Kasumi-1 (cell line): Measurements from ENCODE around the gene RPLP2.

Experiments used
- DNase-seq, 2 experiments: peaks; one replicate each; lab custom pipeline; 2025; lab: John Stamatoyannopoulos, UW

Gene RPLP2

GRCh38 chr11:836700-837099, 26.9 kb downstream of the RPLP2 start:
- DNase-seq: no peak

GRCh38 chr11:837189-837989, 27.6 kb downstream of the RPLP2 start:
- no peak for DNase-seq

- DNase-seq: no peak
These were observed 28.2 kb downstream of the RPLP2 start for GRCh38 chr11:837990-838307.

- DNase-seq: peak in 1 of 2 experiments; percentile 21
These were observed 28.9 kb downstream of the RPLP2 start for GRCh38 chr11:838441-839279.

- DNase-seq: no peak
These were observed 29.5 kb downstream of the RPLP2 start for GRCh38 chr11:839280-839623.

- DNase-seq: no peak
These were observed 30.3 kb downstream of the RPLP2 start for GRCh38 chr11:839875-840617.

- DNase-seq: peak; percentile 27 to 35
These were observed 32.2 kb downstream of the RPLP2 start for GRCh38 chr11:841981-842369.

- peak; percentile 82 to 89 for DNase-seq
These were observed 32.7 kb downstream of the RPLP2 start, which contains the start of the genes POLR2L and TSPAN4 for GRCh38 chr11:842370-843002. TSS of gene POLR2L (minus strand) at chr11:842529. CDS start at chr11:842508, 21 bp downstream. TSS of gene TSPAN4 (plus strand) at chr11:842852. CDS start at chr11:850305, 7,453 bp downstream.

- DNase-seq: no peak
These were observed 33.4 kb downstream of the RPLP2 start for GRCh38 chr11:843086-843734.

- DNase-seq: no peak
These were observed 34.3 kb downstream of the RPLP2 start for GRCh38 chr11:843818-844692.

GRCh38 chr11:844693-845644, 35.2 kb downstream of the RPLP2 start:
- DNase-seq: peak; percentile 21 to 52

GRCh38 chr11:845872-846495, 36.2 kb downstream of the RPLP2 start:
- no peak for DNase-seq

GRCh38 chr11:846496-847098, 36.8 kb downstream of the RPLP2 start:
- no peak for DNase-seq

- DNase-seq: no peak
These were observed 38.1 kb downstream of the RPLP2 start for GRCh38 chr11:847876-848275.

GRCh38 chr11:848380-848931, 38.7 kb downstream of the RPLP2 start:
- peak; percentile 42 to 66 for DNase-seq

- DNase-seq: no peak
These were observed 39.5 kb downstream of the RPLP2 start for GRCh38 chr11:849104-849824.
